ENCODE measurements around the gene TMEM198.

TMEM198 gene

DNA sequence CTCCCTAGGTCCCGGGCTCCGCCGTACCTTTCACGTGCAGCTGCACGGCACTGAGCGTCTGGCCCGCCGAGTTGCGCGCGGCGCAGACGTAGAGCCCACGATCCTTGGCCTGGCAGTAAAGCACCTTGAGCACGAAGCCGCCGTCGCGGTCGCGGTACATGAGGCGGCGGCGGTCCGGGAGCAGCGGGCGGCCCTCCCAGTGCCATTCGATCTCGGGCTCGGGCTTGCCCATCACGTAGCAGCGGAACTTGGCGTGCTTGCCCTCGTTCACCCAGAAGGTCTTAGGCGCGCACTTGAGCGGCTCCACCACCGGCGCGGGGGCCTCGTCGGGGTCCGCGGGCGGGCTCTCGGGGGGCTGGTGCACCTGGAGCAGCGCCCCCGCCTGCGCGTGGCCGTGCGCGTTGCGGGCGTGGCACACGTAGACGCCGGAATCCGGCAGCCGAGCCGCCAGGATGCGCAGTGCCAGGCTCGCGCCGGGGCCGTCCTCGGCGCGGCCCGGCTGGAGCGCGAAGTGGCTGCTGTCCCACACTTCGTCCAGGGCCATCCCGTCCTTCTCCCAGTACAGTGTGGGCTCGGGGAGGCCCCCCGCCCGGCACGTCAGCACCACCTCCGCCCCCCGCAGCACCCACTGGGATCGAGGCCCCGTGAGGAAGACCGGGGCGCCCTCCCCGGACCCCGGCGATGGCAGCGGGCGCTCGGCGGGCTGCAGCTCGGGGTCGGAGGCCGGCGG lies 26.5 kb downstream of the TMEM198 start:
- no peaks in the 10 kb centered on the region for H3K79me2 ChIP-seq (ENCODE audit: control insufficient read depth, low read length)

GRCh38 chr2:219570924-219571310 lies 27.1 kb downstream of the TMEM198 start:
- H4K20me1 ChIP-seq (ENCODE audit: control insufficient read depth, insufficient read depth, low read depth, low read length), result no peaks in the 10 kb centered on the region
- TF ChIP-seq CTCF (IDR thresholded peaks at IDR 0.05; ENCODE audit: low read depth, low read length, poor library complexity, severe bottlenecking) (no peak), EZH2phosphoT487 (IDR thresholded peaks at IDR 0.05; ENCODE audit: borderline replicate concordance, low read length) (no peak)
- no peaks in the 10 kb centered on the region for H3K9me3 ChIP-seq (ENCODE audit: control insufficient read depth, insufficient read depth, low read length)
- H3F3A ChIP-seq (ENCODE audit: control insufficient read depth, insufficient read depth), result no peaks in the 10 kb centered on the region
- H3K4me1 ChIP-seq (ENCODE audit: control insufficient read depth, low read length), result no peaks in the 10 kb centered on the region
- H3K36me3 ChIP-seq (ENCODE audit: control insufficient read depth, low read length), result no peaks in the 10 kb centered on the region
- H3K4me2 ChIP-seq (ENCODE audit: low read length), result no peak overlapping the region
- no peaks in the 10 kb centered on the region for H3K79me2 ChIP-seq (ENCODE audit: control insufficient read depth, low read length)
- no peak overlapping the region for H3K4me3 ChIP-seq (ENCODE audit: low read length)
- H3K27me3 ChIP-seq (ENCODE audit: control insufficient read depth, low read length), result peaks cover under 1% of the 10 kb centered on the region; the same call in 1 of the 2 replicates
- no peaks in the 10 kb centered on the region for H3K9me2 ChIP-seq (replicated peaks; ENCODE audit: control insufficient read depth, low read length)
- H3K27ac ChIP-seq (ENCODE audit: low read depth, low read length), result no peak overlapping the region

More for the DNA sequence above, 26.5 kb downstream of the TMEM198 start:
- H3K27ac ChIP-seq (ENCODE audit: low read depth, low read length), result no peak overlapping the region
- no peaks in the 10 kb centered on the region for H3K9me2 ChIP-seq (replicated peaks; ENCODE audit: control insufficient read depth, low read length)
- no peak overlapping the region for H3K4me2 ChIP-seq (ENCODE audit: low read length)
- H4K20me1 ChIP-seq (ENCODE audit: control insufficient read depth, insufficient read depth, low read depth, low read length), result no peaks in the 10 kb centered on the region
- TF ChIP-seq CTCF (IDR thresholded peaks at IDR 0.05; ENCODE audit: low read depth, low read length, poor library complexity, severe bottlenecking) (no peak), EZH2phosphoT487 (IDR thresholded peaks at IDR 0.05; ENCODE audit: borderline replicate concordance, low read length) (no peak)
- H3K4me1 ChIP-seq (ENCODE audit: control insufficient read depth, low read length), result no peaks in the 10 kb centered on the region
- no peaks in the 10 kb centered on the region for H3K36me3 ChIP-seq (ENCODE audit: control insufficient read depth, low read length)
- no peaks in the 10 kb centered on the region for H3F3A ChIP-seq (ENCODE audit: control insufficient read depth, insufficient read depth)
- no peak overlapping the region for H3K4me3 ChIP-seq (ENCODE audit: low read length)
- H3K27me3 ChIP-seq (ENCODE audit: control insufficient read depth, low read length), result no peaks in the 10 kb centered on the region; the same call in 1 of the 2 replicates
- no peaks in the 10 kb centered on the region for H3K9me3 ChIP-seq (ENCODE audit: control insufficient read depth, insufficient read depth, low read length)

- TF ChIP-seq CTCF (IDR thresholded peaks at IDR 0.05; ENCODE audit: low read depth, low read length, poor library complexity, severe bottlenecking) (no peak), EZH2phosphoT487 (IDR thresholded peaks at IDR 0.05; ENCODE audit: borderline replicate concordance, low read length) (no peak)
- H4K20me1 ChIP-seq (ENCODE audit: control insufficient read depth, insufficient read depth, low read depth, low read length), result no peaks in the 10 kb centered on the region
- no peaks in the 10 kb centered on the region for H3F3A ChIP-seq (ENCODE audit: control insufficient read depth, insufficient read depth)
- H3K4me2 ChIP-seq (ENCODE audit: low read length), result no peak within 1 kb of the TSS
- no peak within 1 kb of the TSS for H3K4me3 ChIP-seq (ENCODE audit: low read length)
- no peaks in the 10 kb centered on the region for H3K36me3 ChIP-seq (ENCODE audit: control insufficient read depth, low read length)
- H3K4me1 ChIP-seq (ENCODE audit: control insufficient read depth, low read length), result no peaks in the 10 kb centered on the region
- H3K27me3 ChIP-seq (ENCODE audit: control insufficient read depth, low read length), result peaks cover 3% of the 10 kb centered on the region; the same call in 1 of the 2 replicates
- H3K9me3 ChIP-seq (ENCODE audit: control insufficient read depth, insufficient read depth, low read length), result no peaks in the 10 kb centered on the region
- no peaks in the 10 kb centered on the region for H3K79me2 ChIP-seq (ENCODE audit: control insufficient read depth, low read length)
- H3K27ac ChIP-seq (ENCODE audit: low read depth, low read length), result no peak within 1 kb of the TSS
- no peaks in the 10 kb centered on the region for H3K9me2 ChIP-seq (replicated peaks; ENCODE audit: control insufficient read depth, low read length)
These were observed 27.7 kb downstream of the TMEM198 start, which contains the start of gene OBSL1 for GRCh38 chr2:219571311-219572236. OBSL1 (minus strand) TSS chr2:219571539; CDS start chr2:219571232, 307 bp downstream.

Measured in DOHH2 (cell line).